K562 (cell line): ENCODE measurements around the gene LAMTOR1. TPM values are rescaled to one million over a fixed set of nuclear protein-coding genes. Genes with fewer than 3 reads are reported as not detected.
A peak's percentile ranks its signal among the peaks of the same experiment; 100 is the strongest.

ENCODE experiments used
- JUNB ChIP-seq: fragments of 450-650 bp; formaldehyde crosslinking; conservative IDR thresholded peaks from 2 replicates; pipeline ENCODE4 v1.4.0; 2020; ENCODE audit warnings: mild to moderate bottlenecking
- KLF16 ChIP-seq: IDR thresholded peaks from 2 replicates; pipeline ENCODE4 v1.6.1; 2016; ENCODE audit warnings: antibody characterized with exemption
- MTA3 ChIP-seq: fragments of 450-650 bp; formaldehyde crosslinking; IDR thresholded peaks from 2 replicates; pipeline ENCODE4 v1.6.1; 2017; ENCODE audit warnings: mild to moderate bottlenecking, borderline replicate concordance
- NFRKB ChIP-seq: fragments of 450-650 bp; IDR thresholded peaks from 2 replicates; pipeline ENCODE4 v1.6.1; 2016; ENCODE audit warnings: low read depth
- POLR3G ChIP-seq: IDR thresholded peaks from 2 replicates; pipeline ENCODE4 v1.6.1; 2011; ENCODE audit not compliant: insufficient read length, insufficient replicate concordance; ENCODE audit errors: extremely low read depth
- SREBF1 ChIP-seq: fragments of 150-350 bp; IDR thresholded peaks from 2 replicates; pipeline ENCODE4 v1.6.1; 2014; ENCODE audit warnings: antibody characterized with exemption, low read depth, low read length, borderline replicate concordance
- THRAP3 ChIP-seq: fragments of 450-650 bp; IDR thresholded peaks from 2 replicates; pipeline ENCODE4 v1.6.1; 2016; ENCODE audit warnings: mild to moderate bottlenecking, inconsistent platforms, borderline replicate concordance
- ZNF140 ChIP-seq: fragments of 250-450 bp; sonication (Bioruptor Pico); IDR thresholded peaks from 2 replicates; pipeline ENCODE4 v1.8.0; 2021; ENCODE audit warnings: moderate library complexity, mild to moderate bottlenecking, inconsistent platforms
- polyA plus RNA-seq, 8 experiments: library from polyadenylated mRNA; depleted of rRNA in 4 of 8; stranded (reverse) in 5 of 8; unstranded in 3 of 8; fragments of >200 nt; fragmentation: Nextera tagmentation in 2 of 8; fragmentation: Illumina TruSeq in 1 of 8; extraction: Ambion mirVana in 2 of 8; extraction: Trizol in 1 of 8; gene quantifications; 2 replicates each; pipeline versions ENCODE4 v1.2.1 to v1.2.3, GENCODE V29; 2011 to 2014; ENCODE audit warnings: inconsistent platforms in 1 of 8, missing spikeins in 1 of 8
- total RNA-seq, 7 experiments: library from RNA; depleted of rRNA in 6 of 7; stranded (reverse); fragments of >200 nt in 6 of 7; fragmentation: Illumina TruSeq in 2 of 7; extraction: Trizol in 2 of 7; gene quantifications; 2 replicates each; pipeline versions ENCODE4 v1.2.1 to v1.2.3, GENCODE V29; 2011 to 2021; ENCODE audit warnings: low replicate concordance in 1 of 7
- TF ChIP-seq, protein P1 (sequence below): sonication (generic); formaldehyde crosslinking; IDR thresholded peaks from 2 replicates; pipeline ENCODE4 v1.4.0; 2020; ENCODE audit warnings: mild to moderate bottlenecking, missing genetic modification reagents
- TF ChIP-seq, protein P2 (sequence below): fragments of 450-650 bp; IDR thresholded peaks from 2 replicates; pipeline ENCODE4 v1.6.1; 2018; ENCODE audit warnings: mild to moderate bottlenecking, low read depth; ENCODE audit not compliant: partially characterized antibody
- TF ChIP-seq, protein P3 (sequence below): fragments of 250-450 bp; sonication (Bioruptor Pico); IDR thresholded peaks from 2 replicates; pipeline ENCODE4 v1.5.0; 2020; ENCODE audit warnings: mild to moderate bottlenecking, borderline replicate concordance
- TF ChIP-seq, protein P4 (sequence below): fragments of 450-650 bp; IDR thresholded peaks from 2 replicates; pipeline ENCODE4 v1.6.1; 2016; ENCODE audit warnings: low read depth
- TF ChIP-seq, protein P5 (sequence below): sonication (generic); formaldehyde crosslinking; IDR thresholded peaks from 2 replicates; pipeline ENCODE4 v1.8.0; 2022; ENCODE audit warnings: missing genetic modification reagents, mild to moderate bottlenecking, moderate library complexity, borderline replicate concordance

LAMTOR1 gene
- total and polyA plus RNA-seq, 9 of the 15 experiments (the other 6 are each of a cell fraction or from before 2014, with no cell fraction given), result 62.6 to 104 (median 85.3) TPM

GRCh38 chr11:72091292-72091691 lies 11.8 kb downstream of the LAMTOR1 start (continued):
- TF ChIP-seq, protein P1, sequence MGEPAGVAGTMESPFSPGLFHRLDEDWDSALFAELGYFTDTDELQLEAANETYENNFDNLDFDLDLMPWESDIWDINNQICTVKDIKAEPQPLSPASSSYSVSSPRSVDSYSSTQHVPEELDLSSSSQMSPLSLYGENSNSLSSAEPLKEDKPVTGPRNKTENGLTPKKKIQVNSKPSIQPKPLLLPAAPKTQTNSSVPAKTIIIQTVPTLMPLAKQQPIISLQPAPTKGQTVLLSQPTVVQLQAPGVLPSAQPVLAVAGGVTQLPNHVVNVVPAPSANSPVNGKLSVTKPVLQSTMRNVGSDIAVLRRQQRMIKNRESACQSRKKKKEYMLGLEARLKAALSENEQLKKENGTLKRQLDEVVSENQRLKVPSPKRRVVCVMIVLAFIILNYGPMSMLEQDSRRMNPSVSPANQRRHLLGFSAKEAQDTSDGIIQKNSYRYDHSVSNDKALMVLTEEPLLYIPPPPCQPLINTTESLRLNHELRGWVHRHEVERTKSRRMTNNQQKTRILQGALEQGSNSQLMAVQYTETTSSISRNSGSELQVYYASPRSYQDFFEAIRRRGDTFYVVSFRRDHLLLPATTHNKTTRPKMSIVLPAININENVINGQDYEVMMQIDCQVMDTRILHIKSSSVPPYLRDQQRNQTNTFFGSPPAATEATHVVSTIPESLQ (CRISPR knock-in tag), result no peak
- TF ChIP-seq KLF16 (no peak), MTA3 (peak; percentile 46; the same call in 1 of the 2 replicates), ZNF140 (CRISPR knock-in tag) (no peak), POLR3G (no peak), THRAP3 (no peak), NFRKB (no peak), SREBF1 (no peak), JUNB (CRISPR knock-in tag) (no peak)
- TF ChIP-seq, protein P2, sequence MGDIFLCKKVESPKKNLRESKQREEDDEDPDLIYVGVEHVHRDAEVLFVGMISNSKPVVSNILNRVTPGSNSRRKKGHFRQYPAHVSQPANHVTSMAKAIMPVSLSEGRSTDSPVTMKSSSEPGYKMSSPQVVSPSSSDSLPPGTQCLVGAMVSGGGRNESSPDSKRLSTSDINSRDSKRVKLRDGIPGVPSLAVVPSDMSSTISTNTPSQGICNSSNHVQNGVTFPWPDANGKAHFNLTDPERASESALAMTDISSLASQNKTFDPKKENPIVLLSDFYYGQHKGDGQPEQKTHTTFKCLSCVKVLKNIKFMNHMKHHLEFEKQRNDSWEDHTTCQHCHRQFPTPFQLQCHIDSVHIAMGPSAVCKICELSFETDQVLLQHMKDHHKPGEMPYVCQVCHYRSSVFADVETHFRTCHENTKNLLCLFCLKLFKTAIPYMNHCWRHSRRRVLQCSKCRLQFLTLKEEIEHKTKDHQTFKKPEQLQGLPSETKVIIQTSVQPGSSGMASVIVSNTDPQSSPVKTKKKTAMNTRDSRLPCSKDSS, result no peak
- TF ChIP-seq, protein P3, sequence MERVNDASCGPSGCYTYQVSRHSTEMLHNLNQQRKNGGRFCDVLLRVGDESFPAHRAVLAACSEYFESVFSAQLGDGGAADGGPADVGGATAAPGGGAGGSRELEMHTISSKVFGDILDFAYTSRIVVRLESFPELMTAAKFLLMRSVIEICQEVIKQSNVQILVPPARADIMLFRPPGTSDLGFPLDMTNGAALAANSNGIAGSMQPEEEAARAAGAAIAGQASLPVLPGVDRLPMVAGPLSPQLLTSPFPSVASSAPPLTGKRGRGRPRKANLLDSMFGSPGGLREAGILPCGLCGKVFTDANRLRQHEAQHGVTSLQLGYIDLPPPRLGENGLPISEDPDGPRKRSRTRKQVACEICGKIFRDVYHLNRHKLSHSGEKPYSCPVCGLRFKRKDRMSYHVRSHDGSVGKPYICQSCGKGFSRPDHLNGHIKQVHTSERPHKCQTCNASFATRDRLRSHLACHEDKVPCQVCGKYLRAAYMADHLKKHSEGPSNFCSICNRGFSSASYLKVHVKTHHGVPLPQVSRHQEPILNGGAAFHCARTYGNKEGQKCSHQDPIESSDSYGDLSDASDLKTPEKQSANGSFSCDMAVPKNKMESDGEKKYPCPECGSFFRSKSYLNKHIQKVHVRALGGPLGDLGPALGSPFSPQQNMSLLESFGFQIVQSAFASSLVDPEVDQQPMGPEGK (CRISPR knock-in tag), result no peak
- TF ChIP-seq, protein P4, sequence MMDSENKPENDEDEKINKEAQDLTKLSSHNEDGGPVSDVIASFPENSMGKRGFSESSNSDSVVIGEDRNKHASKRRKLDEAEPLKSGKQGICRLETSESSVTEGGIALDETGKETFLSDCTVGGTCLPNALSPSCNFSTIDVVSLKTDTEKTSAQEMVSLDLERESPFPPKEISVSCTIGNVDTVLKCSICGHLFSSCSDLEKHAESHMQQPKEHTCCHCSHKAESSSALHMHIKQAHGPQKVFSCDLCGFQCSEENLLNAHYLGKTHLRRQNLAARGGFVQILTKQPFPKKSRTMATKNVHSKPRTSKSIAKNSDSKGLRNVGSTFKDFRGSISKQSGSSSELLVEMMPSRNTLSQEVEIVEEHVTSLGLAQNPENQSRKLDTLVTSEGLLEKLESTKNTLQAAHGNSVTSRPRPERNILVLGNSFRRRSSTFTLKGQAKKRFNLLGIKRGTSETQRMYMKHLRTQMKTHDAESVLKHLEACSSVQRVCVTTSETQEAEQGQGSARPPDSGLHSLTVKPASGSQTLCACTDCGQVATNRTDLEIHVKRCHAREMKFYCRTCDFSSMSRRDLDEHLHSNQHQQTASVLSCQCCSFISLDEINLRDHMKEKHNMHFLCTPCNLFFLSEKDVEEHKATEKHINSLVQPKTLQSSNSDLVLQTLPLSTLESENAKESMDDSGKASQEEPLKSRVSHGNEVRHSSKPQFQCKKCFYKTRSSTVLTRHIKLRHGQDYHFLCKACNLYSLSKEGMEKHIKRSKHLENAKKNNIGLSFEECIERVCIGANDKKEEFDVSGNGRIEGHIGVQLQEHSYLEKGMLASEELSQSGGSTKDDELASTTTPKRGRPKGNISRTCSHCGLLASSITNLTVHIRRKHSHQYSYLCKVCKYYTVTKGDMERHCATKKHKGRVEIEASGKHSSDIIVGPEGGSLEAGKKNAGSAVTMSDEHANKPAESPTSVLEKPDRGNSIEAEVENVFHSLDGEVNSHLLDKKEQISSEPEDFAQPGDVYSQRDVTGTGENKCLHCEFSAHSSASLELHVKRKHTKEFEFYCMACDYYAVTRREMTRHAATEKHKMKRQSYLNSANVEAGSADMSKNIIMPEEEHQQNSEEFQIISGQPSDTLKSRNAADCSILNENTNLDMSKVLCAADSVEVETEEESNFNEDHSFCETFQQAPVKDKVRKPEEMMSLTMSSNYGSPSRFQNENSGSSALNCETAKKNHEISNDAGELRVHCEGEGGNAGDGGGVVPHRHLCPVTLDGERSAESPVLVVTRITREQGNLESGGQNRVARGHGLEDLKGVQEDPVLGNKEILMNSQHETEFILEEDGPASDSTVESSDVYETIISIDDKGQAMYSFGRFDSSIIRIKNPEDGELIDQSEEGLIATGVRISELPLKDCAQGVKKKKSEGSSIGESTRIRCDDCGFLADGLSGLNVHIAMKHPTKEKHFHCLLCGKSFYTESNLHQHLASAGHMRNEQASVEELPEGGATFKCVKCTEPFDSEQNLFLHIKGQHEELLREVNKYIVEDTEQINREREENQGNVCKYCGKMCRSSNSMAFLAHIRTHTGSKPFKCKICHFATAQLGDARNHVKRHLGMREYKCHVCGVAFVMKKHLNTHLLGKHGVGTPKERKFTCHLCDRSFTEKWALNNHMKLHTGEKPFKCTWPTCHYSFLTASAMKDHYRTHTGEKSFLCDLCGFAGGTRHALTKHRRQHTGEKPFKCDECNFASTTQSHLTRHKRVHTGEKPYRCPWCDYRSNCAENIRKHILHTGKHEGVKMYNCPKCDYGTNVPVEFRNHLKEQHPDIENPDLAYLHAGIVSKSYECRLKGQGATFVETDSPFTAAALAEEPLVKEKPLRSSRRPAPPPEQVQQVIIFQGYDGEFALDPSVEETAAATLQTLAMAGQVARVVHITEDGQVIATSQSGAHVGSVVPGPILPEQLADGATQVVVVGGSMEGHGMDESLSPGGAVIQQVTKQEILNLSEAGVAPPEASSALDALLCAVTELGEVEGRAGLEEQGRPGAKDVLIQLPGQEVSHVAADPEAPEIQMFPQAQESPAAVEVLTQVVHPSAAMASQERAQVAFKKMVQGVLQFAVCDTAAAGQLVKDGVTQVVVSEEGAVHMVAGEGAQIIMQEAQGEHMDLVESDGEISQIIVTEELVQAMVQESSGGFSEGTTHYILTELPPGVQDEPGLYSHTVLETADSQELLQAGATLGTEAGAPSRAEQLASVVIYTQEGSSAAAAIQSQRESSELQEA, result no peak
- TF ChIP-seq, protein P5, sequence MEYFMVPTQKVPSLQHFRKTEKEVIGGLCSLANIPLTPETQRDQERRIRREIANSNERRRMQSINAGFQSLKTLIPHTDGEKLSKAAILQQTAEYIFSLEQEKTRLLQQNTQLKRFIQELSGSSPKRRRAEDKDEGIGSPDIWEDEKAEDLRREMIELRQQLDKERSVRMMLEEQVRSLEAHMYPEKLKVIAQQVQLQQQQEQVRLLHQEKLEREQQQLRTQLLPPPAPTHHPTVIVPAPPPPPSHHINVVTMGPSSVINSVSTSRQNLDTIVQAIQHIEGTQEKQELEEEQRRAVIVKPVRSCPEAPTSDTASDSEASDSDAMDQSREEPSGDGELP (CRISPR knock-in tag), result no peak
